ENCODE measurements around the gene RORC. TPM values are rescaled to one million over a fixed set of nuclear protein-coding genes. Genes with fewer than 3 reads are reported as not detected.

RORC gene
- total and polyA plus RNA-seq, 7 donors: 0.27 to 18.0 (median 3.9) TPM; not detected in 1

GRCh38 chr1:151779852-151780251 lies 51.8 kb downstream of the RORC start:
- DNase-seq: no peak
- Histone ChIP-seq H3K4me3 (no peak overlapping the region), H3K4me1 (no peaks in the 10 kb centered on the region), H3K36me3 (peaks cover 0 to 73% (median 5%) of the 10 kb centered on the region in 4 donors), H3K27me3 (no peaks in the 10 kb centered on the region), H3K27ac (no peak overlapping the region), H3K9me3 (no peaks in the 10 kb centered on the region)
- 69 to 95% methylated on average over 4 of the region's 4 CpGs for WGBS, 2 donors
- intact Hi-C loops (cut with DNase I): no loop called here
- TF ChIP-seq CTCF (IDR thresholded peaks at IDR 0.05) (no peak), POLR2A (IDR thresholded peaks at IDR 0.05) (no peak), EP300 (IDR thresholded peaks at IDR 0.05) (no peak), POLR2AphosphoS5 (IDR thresholded peaks at IDR 0.05) (no peak)

GRCh38 chr1:151777317-151777716 lies 54.3 kb downstream of the RORC start:
- H3K36me3 ChIP-seq: peaks cover 0 to 88% (median 11%) of the 10 kb centered on the region in 4 donors
- WGBS, 2 donors: 95 to 98% methylated on average over 4 of the region's 4 CpGs
- no peak overlapping the region for H3K4me3 ChIP-seq
- intact Hi-C loops (cut with DNase I): no loop called here
- H3K9me3 ChIP-seq: no peaks in the 10 kb centered on the region
- no peak for DNase-seq
- no peak overlapping the region for H3K27ac ChIP-seq
- no peaks in the 10 kb centered on the region for H3K4me1 ChIP-seq
- no peak for TF ChIP-seq CTCF (IDR thresholded peaks at IDR 0.05)
- no peak for TF ChIP-seq EP300 (IDR thresholded peaks at IDR 0.05)
- TF ChIP-seq POLR2A (IDR thresholded peaks at IDR 0.05): no peak
- no peak for TF ChIP-seq POLR2AphosphoS5 (IDR thresholded peaks at IDR 0.05)
- H3K27me3 ChIP-seq: no peaks in the 10 kb centered on the region

GRCh38 chr1:151776665-151777062 lies 54.9 kb downstream of the RORC start:
- H3K9me3 ChIP-seq: no peaks in the 10 kb centered on the region
- TF ChIP-seq CTCF (IDR thresholded peaks at IDR 0.05) (no peak), EP300 (IDR thresholded peaks at IDR 0.05) (no peak), POLR2A (IDR thresholded peaks at IDR 0.05) (no peak), POLR2AphosphoS5 (IDR thresholded peaks at IDR 0.05) (no peak)
- H3K27ac ChIP-seq: no peak overlapping the region
- no peak overlapping the region for H3K4me3 ChIP-seq
- no peaks in the 10 kb centered on the region for H3K4me1 ChIP-seq
- peaks cover 0 to 82% (median 11%) of the 10 kb centered on the region in 4 donors for H3K36me3 ChIP-seq
- H3K27me3 ChIP-seq: no peaks in the 10 kb centered on the region
- no peak for DNase-seq
- intact Hi-C loops (cut with DNase I): no loop called here
- 82 to 84% methylated on average over 3 of the region's 3 CpGs for WGBS, 2 donors

- no peak for DNase-seq
- no peaks in the 10 kb centered on the region for H3K9me3 ChIP-seq
- H3K4me1 ChIP-seq: no peaks in the 10 kb centered on the region
- no peak overlapping the region for H3K27ac ChIP-seq
- H3K27me3 ChIP-seq: no peaks in the 10 kb centered on the region
- TF ChIP-seq POLR2AphosphoS5 (IDR thresholded peaks at IDR 0.05) (no peak), CTCF (IDR thresholded peaks at IDR 0.05) (no peak), EP300 (IDR thresholded peaks at IDR 0.05) (no peak), POLR2A (IDR thresholded peaks at IDR 0.05) (no peak)
- WGBS, 2 donors: 96% methylated on average over 7 of the region's 7 CpGs
- no peak overlapping the region for H3K4me3 ChIP-seq
- H3K36me3 ChIP-seq: peaks cover 0 to 76% (median 11%) of the 10 kb centered on the region in 4 donors
- intact Hi-C loops (cut with DNase I): no loop called here
Observed at GRCh38 chr1:151775894-151776664, 55.5 kb downstream of the RORC start.

All from sigmoid colon (tissue), 7 donors.